H54 (cell line): Measurements from ENCODE around the gene IGF2BP3.

Experiments used
- DNase-seq: peaks from one replicate; pipeline ENCODE4 v3.0.0; 2011; ENCODE audit warnings: low spot score, mixed read lengths; ENCODE audit not compliant: insufficient read length
- FAIRE-seq: peaks from 3 replicates; lab custom pipeline; 2011; peaks lifted over from hg19 to GRCh38; lab: Jason Lieb, UNC
- POLR2A ChIP-seq: IDR thresholded peaks from 2 replicates; pipeline ENCODE4 v1.6.1; 2011; ENCODE audit warnings: low read depth, mild to moderate bottlenecking, low read length

Gene IGF2BP3

DNA sequence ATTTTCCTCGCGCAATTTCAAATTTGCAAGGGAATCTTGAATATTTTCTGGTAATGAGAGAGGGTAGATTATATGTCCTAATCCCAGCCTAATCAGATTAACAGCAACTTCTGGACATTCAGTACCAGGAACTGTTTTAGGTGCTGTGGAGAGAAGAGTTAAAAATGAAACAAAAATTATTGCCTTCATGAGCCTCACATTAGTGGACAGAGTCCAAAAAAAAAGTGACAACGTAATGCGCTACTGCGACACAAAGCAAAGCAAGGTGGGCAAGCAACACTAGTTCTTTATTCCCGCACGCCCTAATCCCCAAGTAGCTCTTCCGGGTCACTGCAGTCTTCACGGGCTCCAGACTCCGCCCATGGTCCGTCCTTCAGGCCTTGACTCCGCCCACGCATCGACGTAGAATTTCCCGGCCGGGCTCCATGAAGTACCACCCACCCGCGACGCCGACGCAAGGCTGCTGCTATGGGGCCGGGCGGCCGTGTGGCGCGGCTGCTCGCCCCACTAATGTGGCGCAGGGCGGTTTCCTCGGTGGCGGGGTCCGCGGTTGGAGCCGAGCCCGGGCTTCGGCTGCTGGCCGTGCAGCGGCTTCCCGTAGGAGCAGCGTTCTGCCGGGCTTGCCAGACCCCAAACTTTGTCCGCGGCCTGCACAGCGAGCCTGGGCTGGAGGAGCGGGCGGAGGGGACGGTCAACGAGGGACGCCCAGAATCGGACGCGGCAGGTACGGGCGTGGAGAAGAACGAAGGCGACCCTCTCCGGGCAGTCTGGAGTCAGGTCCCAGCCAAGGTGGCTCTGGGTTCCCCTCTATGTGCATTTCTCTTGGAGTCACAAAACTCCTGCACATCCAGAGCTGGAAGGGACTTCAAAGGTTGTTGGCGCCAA, 171.2 kb downstream of the IGF2BP3 start, which contains the start of gene MALSU1:
Gene MALSU1 (plus strand): TSS at position 455 of the 885 bp plus-strand sequence. CDS start 14 bp downstream, at position 469.
- peak; percentile 99 for TF ChIP-seq POLR2A

DNA sequence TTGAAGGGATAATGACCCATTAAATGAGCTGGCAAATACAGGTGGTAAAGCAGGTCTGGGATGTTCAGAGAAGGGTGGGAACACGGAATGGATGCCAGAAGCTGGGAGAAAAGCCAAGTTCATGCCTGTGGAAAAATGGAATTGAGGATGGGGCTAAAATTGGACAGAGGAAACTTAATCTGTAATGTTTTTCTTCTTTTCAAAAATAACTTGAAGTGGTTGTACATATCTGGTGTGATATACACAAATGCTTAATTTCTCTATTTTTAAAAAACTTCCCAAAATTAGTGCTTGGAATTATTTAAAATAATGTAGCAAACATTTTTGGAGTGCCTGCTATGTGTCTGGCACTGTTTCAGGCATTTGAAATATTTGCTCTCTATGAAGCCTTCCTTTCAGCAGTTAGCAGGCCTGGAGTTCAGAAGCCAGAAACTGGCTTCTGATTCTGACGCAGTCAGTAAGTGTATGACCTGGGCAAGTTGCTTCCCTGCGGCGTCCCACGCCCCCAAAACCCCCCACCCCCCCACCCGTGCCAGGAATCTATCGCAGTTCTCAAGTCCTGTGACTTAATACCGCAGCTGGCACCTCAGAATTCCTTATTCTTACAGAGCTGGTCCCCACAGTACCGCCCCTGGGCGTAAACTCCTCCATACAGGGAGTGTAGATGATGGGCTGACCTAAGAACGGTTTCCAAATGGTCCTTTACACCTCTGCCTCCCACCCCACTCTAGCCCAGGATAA, 172.0 kb downstream of the IGF2BP3 start:
- DNase-seq (peak; percentile 40), FAIRE-seq (no peak)
- TF ChIP-seq POLR2A, result no peak

More for the DNA sequence above, 171.2 kb downstream of the IGF2BP3 start, which contains the start of gene MALSU1:
- FAIRE-seq (peak; percentile 81), DNase-seq (peak; percentile 95)

DNA sequence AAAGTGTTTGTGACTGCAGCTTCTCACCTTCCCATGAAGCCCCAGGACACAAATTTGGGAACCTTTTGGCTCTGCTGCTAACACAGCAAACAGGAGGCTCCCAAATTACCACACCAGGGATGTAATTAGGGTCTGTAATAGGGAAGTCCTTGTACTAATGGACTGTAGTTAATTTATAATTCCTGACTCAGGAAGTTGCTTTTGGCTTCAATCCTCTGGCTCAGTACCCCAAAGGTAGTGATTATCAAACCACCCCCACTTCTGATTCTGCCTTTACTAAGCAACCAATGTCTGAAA, 174.9 kb downstream of the IGF2BP3 start:
- TF ChIP-seq POLR2A, result no peak
- no peak for DNase-seq
- no peak for FAIRE-seq

DNA sequence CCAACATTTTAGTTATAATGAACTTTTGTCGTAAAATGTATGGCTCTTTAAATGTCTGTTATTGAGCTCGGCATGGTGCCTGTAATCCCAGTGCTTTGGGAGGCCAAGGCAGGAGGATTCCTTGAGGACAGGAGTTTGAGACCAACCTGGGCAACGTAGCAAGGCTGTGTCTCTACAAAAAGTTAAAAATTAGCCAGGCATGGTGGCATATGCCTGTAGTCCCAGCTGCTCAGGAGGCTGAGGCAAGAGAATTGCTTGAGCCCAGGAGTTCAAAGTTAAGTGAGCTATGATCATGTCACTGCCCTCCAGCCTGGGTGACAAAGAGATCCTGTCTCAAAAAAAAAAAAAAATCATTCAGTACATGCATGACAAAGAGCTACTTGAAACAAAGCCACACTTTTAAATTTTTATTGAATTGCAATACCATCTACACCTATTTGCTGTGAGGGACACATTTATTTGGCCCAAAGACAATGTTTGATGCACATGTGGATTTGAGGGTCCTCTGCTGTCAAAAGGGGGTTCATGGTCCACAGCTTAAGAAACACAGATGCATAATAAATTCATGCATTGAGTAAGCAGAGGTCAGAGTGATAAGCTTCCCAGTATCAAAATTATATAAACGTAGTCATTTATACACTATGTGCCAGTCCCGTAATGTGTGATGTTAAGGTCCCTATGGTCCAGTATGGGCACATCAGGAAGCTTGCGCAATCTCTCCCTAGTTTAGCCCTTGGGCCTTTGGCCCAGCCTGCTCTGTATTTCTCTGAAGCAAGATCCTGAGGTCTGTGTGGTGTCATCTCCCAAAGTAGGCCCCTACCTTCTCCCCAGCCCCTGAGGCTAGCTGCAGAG, 175.5 kb downstream of the IGF2BP3 start:
- DNase-seq (no peak), FAIRE-seq (no peak)
- TF ChIP-seq POLR2A, result no peak

DNA sequence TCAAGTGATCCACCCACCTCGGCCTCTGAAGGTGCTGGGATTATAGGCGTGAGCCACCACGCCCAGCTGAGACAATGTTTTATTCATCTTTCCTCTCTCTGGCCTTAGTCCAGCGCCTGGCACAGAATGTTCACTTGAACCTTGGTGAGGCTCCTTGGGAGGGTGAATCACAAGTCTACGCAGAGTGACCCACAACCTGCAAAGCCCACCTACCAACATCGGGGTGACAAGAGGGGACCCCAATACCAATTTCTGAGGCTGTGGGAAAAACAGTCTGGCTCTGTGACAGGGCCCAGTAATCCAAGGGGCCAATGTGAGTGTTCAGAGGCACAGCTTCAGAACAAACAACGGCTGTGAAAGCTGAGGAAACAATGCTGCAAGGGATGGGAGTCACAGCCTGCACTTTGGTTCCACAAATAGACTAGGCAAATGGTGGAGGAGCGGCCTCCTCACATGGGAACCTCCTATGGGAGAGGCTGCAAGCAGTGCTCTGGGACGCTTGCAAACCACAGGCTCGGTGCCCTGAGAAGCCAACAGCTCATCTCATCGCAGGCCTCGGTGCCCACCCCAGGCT, 176.7 kb downstream of the IGF2BP3 start:
- FAIRE-seq (no peak), DNase-seq (no peak)
- TF ChIP-seq POLR2A, result no peak

DNA sequence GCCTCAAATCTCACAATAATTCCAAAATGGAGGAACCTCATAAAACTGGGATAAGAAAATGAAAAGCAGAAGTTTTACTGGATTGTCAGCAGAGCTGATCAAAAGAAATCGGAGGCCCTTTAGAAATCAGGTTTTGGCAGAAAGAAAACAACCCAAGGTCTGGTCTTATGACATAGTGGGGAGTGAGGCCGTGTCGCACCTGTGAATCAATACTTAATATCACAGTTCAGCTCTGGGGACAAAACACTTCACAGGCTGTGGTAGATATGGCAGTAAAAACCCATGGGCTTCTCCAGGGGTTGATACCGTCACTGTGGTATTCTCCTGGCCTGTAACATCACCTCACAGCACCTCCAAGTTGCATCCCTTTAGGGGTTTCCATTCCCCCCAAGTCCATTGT, 177.7 kb downstream of the IGF2BP3 start:
- no peak for DNase-seq
- FAIRE-seq, result no peak
- TF ChIP-seq POLR2A, result no peak

DNA sequence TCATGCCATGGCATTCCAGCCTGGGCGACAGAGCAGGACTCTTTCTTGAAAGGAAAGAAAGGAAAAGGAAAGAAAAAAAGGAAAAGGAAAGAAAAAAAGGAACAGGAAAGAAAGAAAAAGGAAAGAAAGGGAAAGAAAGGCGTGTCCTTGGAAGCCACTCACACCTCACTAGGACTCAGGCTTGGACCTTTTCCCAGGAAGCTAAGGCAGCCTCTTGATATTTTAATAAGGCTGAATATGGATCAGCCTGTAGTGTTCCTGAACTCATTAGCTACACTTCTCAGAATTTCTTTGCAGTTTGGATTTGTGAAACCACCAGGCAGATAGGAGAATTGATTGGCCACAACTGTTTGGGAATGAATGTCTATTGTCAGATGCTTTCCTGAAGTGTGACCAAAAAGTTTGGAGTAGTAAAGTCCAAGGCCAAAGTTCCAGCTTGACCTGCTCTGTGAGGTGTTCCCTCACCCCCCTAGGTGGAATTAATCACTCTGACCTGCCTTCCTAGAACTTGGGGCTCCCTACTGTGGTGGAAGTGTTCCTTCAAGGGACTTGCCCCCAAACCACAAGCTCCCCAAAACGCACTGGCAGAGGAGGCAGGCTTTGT, 178.2 kb downstream of the IGF2BP3 start:
- no peak for TF ChIP-seq POLR2A
- FAIRE-seq (no peak), DNase-seq (no peak)

DNA sequence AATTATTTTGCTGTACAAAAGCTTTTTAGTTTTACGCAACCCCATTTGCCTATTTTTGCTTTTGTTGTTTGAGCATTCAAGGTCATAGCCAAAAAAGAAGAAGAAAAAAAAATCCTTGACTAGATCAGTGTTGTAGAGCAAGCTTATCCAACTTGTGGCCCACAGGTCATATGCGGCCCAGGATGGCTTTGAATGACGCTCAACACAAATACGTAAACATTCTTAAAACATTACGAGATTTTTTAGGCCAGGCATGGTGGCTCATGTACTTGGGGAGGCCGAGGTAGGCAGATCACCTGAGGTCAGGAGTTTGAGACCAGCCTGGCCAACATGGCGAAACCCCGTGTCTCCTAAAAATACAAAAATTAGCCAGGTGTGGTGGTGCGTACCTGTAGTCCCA, 179.3 kb downstream of the IGF2BP3 start:
- no peak for FAIRE-seq
- DNase-seq, result no peak
- no peak for TF ChIP-seq POLR2A

DNA sequence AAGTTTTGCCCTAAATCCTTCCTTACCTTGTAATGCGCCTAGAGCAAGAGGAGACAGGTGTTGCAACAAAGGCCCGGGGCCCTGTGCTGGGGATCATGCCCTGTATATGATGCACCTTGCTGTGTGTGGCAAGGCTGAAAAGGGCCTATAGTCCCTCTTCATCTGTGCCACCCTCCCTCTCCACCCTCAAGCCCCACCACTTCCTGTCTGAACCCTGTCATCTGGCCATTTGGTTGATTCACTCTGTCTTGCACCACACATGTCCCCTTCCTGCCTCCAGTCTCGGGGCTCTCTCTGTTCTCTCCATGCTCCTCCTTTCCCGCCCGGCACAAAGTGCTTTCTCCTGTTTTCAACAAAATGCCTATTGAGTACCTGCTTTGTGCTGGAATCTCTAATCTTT, 182.7 kb downstream of the IGF2BP3 start:
- DNase-seq, result no peak
- no peak for TF ChIP-seq POLR2A
- FAIRE-seq, result no peak

DNA sequence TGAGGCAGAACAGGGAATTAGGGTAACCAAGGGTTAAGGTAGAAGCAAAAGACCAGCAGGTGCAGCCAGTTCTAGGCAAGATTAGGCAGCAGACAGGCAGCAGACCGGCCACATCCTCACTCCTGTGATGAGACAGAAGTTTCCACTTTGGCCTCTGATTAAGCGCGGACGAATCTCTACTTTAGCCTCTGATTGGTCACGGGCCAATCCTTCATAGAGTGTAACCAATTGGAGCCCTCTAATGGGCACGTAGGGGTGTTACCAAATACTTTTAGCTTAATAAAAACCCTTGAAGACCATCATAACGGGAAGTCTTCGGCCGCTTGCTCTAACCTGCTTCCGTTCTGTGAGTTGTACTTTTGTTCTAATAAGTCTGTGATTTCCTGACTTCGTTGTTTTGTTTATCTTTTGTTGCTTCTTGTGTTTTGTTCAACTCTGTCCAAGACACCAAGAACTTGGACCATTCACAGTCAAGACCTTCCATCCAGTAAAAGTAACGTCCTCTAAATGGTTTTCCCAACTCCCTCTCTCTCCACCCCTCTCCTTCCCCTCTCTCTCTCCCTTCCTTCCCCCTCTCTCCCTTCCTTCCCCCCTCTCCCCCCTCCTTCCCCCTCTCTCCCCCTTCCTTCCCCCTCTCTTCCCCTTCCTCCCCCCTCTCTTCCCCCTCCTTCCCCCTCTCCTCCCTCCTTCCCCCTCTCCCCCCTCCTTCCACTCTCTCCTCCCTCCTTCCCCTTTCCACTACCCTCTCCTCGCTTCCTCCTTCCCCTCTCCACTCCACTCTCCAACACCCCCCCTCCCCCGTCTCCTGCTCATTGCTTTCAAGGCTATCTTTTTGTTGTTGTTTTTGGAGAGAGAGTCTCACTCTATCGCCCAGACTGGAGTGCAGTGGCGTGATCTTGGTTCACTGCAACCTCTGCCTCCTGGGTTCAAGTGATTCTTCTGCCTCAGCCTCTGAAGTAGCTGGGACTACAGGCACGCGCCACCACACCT, 184.3 kb downstream of the IGF2BP3 start:
- no peak for TF ChIP-seq POLR2A
- FAIRE-seq, result no peak
- DNase-seq, result no peak

DNA sequence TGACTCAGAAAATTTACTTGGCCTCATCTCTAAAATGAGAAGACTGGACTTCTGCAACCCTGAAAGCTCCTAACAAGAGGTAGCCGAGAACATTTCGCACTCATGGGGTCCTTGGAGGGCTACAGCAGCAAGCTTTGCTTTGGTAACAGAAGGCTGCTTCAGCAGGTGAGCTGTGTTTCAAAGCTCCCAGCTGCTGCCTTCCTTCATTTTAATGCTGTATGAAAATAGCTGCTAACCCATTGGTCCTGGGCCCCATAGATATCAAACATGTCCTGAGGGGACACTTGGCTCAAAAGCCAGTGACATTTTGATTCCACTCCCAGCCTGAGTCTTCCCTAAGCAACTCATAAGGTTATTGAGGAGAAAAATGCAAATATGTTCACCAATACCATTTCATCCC, 185.4 kb downstream of the IGF2BP3 start:
- FAIRE-seq (no peak), DNase-seq (no peak)
- no peak for TF ChIP-seq POLR2A

DNA sequence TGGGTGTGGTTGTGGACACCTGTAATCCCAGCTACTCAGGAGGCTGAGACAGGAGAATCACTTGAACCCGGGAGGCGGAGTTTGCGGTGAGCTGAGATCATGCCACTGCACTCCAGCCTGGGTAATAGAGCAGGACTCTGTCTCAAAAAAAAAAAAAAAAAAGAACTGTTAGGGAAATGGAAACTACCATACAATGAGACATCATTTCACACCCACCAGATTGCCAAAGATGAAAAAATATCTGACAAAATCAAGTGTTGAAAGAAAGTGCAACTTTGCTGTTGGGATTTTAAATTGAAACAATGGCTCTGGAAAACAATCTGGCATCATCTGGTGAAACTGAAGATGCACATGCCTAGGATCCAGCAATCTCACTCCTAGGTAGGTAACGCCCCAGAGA, 187.2 kb downstream of the IGF2BP3 start:
- TF ChIP-seq POLR2A, result no peak
- DNase-seq (no peak), FAIRE-seq (no peak)
